DOHH2 (cell line): ENCODE results near the gene SAXO2.

Source experiments
- CTCF ChIP-seq: fragments of 200-600 bp; sonication (generic); IDR thresholded peaks from one replicate; pipeline ENCODE4 v1.5.1; 2014; ENCODE audit warnings: antibody characterized with exemption, mild to moderate bottlenecking, low read depth, low read length; ENCODE audit not compliant: poor library complexity, severe bottlenecking
- EZH2phosphoT487 ChIP-seq: fragments of 200-600 bp; sonication (generic); IDR thresholded peaks from 2 replicates; pipeline ENCODE4 v1.6.1; 2017; ENCODE audit warnings: borderline replicate concordance, mild to moderate bottlenecking, antibody characterized with exemption, low read length, moderate library complexity, mixed read lengths

GRCh38 chr15:82315519-82316246 is 53.1 kb downstream of the SAXO2 start:
- TF ChIP-seq CTCF (no peak), EZH2phosphoT487 (no peak)
